ENCODE results near the gene TFPT.
"Not testable (repeated sequence)": the region's sequence is repeated elsewhere in the genome, so short reads cannot be mapped to it uniquely, and the experiment has no call there.

Gene TFPT

DNA sequence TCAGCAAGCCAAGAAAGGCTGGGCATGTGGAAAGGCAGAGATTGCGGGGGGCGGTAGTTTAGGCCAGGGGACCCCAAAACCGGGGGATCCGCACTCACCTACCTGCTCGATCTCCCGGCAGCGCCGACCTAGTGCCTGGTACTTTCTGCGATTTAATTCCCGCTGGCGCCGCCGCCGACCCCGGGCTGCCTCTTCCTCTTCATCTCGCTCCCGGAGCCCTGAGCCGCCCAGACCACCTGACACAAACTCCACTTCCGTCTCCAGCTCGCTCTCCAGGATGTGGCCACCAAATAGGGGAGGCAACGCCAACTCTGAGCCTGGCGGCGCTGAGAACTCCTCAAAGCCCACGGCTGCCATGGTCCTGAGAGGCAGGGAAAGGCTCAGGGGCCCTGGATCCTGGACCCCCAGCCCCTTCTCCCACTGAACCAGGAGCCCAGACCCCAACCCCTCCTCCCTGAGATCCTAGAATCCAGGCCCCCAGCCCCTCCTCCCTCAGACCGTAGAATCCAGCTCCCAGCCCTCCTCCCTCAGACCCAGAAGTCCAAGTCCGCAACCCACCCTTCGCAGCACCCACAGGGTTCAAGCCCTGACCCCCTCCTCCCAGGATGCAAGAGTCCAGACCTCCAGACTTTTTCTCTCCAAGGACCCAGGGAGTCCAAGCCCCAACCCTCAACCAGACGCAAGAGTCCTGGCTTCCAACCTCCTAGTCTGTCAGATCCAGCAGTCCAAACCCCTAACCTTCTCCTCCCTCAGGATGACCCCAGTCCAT, 933 bp downstream of the TFPT start:
- peak in 7 of 14 donors; percentile 10 to 65 (median 19) for DNase-seq

DNA sequence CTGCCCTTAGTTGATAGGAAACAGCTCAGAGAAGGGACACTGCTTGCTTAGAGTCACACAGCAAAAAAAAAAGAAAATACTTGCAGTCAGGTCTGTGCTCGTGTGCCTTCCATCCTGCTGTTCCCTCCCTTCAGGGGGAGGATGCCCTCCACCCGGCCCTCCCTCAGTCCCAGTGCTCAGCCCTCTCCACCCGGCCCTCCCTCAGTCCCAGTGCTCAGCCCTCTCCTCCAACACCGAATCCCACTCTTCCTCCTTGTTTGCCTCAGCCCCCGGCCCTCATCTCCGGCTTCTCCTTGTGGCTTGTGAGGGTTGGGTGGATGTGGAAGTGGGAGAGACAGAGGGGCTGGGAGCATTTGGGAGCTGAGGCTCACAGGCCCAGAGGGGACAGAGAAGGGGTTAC, 5.8 kb downstream of the TFPT start:
- no peak for DNase-seq

DNA sequence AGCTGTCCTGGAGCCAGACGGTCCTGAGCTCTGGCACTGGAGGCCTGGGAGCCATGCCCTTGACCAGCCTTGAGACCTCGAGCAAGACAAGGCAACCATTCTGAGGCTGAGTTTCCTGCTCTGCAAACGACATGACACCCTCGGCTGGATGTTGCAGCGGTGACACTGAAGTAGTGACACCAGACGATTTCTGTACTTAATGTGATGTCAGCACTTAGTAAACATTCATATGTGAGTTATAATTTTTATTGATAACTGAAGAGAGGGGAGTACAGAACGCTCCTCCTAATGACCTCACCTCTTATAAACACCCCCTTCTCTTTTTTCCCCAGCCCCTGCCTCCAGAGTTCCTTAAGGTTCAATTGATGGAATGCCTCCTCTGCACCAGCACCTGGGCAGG, 7.0 kb downstream of the TFPT start:
- DNase-seq: no peak

- no peak for DNase-seq
Measured at GRCh38 chr19:54107876-54108490, 7.5 kb downstream of the TFPT start.

- no peak for DNase-seq
Measured at GRCh38 chr19:54106716-54107115, 8.7 kb downstream of the TFPT start.

DNA sequence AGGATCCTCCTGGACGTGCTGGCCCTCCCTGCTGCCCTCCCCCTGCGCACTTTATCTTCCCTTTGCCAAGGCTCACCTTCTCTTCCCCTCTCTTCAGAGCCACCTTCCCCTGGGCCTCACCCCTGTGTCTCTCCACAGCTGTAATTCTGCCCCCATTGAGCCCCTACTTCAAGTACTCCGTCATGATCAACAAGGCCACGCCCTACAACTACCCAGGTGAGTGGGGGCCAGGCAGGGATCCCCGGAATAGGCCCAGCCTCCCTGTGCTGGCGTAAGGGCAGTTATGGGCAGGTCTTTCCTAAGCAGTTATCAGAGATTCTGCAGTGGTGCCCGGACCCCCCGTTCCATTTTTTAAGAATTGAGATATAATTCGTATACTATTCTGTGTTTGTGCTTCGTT, 9.7 kb downstream of the TFPT start:
- DNase-seq: no peak

GRCh38 chr19:54104998-54105715, 10.3 kb downstream of the TFPT start:
- no peak for DNase-seq

DNA sequence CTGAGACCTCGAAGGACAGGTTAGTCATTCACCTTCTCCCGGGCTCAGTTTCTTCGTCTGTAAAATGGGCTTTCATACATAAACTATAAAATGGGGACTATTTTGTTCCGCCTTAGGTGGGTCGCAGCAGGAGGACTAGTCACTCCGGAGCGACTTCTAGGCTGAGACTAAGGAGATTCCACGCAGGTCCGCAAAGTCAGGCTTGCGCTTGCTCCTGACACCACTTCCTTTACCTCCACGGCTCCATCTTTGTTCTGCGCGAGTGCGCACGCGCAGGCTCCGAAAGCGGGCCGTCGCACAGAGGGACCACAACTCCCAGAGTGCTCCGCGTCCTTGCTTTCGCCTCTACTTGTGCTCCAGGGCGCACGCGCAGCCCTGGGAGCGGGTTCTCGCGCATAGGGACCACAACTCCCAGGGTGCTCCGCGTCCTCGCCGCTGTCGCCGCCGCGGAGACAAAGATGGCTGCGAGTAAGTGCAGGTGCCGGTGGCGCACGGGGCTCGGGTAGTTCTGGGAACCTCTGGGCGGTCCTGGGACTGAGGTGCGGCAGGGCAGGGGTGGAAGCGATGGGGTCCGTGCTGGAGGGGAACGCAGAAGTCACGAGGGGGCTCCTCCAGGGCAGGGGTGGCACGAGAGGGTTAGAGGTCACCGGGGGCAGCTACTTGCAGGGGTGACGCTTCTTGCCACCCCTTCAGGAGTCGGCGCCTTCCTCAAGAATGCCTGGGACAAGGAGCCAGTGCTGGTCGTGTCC, 12.9 kb downstream of the TFPT start, which contains the start of gene NDUFA3:
Gene NDUFA3, plus strand, starts transcription at position 435 of the 749 bp plus-strand sequence. Its CDS starts 24 bp downstream, at position 459.
- peak; percentile 75 to 98 (median 96) for DNase-seq

DNA sequence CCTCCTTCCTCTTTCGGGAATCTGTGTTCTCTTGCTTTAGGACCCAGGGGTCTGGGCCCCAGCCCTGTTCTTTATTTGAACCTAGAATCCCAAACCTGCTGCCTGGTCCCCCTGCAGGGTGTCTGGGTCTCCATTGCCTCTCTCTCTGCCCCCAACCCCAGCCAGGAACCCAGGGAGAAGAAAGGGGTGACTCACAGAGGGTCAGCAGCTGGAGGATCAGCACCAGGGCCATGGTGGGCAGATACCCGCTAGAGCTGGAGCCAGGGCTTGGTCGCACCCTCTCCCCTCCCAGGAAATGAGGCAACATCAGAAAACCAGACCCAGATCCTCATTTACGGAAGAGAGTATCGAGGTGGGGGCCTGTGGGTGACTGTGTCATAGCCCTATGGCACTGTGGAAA, 14.9 kb downstream of the TFPT start, which contains the start of gene OSCAR:
Gene OSCAR, minus strand, starts transcription at position 243 of the 400 bp plus-strand sequence. Its CDS starts 11 bp downstream, at position 232.
- peak in 5 of 14 donors; percentile 5 to 37 (median 11) for DNase-seq

DNA sequence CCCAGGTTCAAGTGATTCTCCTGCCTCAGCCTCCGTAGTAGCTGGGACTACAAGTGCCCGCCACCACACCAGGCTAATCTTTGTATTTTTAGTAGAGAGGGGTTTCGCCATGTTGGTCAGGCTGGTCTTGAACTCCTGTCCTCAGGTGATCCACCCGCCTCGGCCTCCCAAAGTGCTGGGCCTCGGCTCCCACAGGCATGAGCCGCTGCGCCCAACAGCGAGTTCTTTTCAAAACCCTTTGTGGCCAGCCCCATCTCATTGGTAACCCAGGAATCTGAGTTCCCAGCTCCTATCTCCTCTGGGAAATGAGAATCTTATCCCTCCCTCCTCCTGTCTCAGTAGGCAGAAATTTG, 15.6 kb downstream of the TFPT start:
- DNase-seq: not testable (repeated sequence)

DNA sequence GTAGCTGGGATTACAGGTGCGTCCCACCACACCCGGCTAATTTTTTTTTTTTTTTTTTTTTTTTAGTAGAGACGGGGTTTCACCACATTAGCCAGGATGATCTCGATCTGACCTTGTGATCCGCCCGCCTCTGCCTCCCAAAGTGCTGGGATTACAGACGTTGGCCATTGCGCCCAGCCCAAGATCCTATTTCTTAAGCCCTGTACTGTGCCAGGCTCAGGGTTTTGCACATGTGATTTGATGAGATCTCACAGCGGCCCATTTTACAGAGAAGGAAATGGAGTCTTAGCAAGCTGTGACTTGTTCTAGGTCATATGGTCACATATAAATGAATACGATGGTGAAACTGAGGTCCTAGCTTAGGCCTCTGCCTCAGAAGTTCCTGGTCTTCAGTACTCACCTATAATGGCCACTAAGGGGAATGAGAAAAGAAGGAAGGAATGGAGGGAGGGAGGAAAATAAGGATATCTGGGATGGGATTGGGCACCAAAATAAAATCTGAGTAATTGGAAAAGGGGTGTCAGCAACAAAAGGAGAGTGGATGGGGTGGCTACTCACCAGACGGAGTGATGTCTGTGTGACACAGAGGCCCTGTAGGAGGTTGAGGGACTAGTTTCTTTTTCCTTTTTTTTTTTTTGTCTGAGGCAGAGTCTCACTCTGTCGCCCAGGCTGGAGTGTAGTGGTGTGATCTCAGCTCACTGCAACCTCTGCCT, 16.1 kb downstream of the TFPT start:
- no peak for DNase-seq

GRCh38 chr19:54096617-54097106, 18.8 kb downstream of the TFPT start:
- no peak for DNase-seq

DNA sequence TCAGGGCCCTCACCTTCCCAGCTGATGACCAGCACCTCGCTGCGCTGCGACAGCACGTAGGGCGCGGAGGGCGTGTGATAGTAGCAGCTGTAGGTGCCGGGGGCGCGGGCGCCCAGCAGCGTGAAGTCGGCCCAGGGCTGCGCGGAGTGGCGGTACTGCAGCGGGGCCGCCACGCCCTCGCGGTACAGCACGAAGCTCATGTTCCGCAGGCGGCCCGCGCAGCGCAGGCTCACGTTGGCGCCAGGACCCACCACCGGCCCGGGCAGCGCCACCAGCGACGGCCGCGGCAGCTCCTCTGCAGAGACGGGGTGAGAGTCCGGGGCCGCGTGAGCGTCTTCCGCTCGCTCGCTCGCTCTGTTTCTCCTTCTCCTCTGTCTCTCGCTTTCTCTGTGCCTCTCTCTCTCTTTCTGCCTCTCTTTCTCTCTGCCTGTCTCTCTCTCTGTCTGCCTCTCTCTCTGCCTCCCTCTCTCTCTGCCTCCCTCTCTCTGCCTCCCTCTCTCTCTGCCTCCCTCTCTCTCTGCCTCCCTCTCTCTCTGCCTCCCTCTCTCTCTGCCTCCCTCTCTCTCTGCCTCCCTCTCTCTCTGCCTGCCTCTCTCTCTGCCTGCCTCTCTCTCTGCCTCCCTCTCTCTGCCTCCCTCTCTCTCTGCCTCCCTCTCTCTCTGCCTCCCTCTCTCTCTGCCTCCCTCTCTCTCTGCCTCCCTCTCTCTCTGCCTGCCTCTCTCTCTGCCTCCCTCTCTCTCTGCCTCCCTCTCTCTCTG, 19.4 kb downstream of the TFPT start:
- DNase-seq: not testable (repeated sequence)

DNA sequence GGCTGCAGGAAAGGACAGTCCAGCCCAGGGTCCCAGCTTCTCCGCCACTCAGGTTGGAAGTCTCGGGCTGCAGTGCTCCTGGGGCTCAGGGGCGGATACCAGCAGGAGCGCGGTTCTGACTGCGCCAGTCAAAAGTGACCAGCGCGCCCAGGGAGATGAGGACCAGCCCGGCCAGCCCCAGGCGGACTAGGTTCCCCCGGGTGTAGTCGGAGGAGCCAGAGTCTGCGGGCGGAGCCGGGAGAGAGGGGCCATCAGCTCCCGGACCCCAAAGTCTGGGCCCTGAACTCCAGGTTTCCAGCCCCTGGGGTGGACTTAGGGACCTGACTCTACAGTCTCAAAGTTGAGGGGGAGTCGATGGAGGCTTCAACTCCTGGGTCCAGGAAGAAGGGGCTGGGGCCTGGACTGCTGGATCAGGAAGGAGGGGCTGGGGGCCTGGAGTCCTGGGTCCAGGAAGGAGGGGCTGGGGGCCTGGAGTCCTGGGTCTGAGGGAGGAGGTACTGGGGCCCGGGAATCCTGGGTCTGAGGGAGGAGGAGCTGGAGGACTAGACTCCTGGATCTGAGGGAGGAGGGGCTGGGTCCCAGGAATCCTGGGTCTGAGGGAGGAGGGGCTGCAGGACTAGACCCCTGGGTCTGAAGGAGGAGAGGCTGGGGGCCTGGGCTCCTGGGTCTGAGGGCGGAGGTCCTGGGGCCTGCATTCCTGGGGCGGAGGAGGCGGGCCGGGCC, 20.2 kb downstream of the TFPT start:
- no peak for DNase-seq

- no peak for DNase-seq
Measured at GRCh38 chr19:54094426-54095000, 20.9 kb downstream of the TFPT start.

- DNase-seq: no peak
Measured at GRCh38 chr19:54084410-54084809, 31.0 kb downstream of the TFPT start.

- DNase-seq: no peak
Measured at GRCh38 chr19:54081032-54081431, 34.4 kb downstream of the TFPT start, which contains the start of gene TARM1. Gene TARM1 (minus strand): TSS chr19:54081365. CDS start chr19:54081340, 25 bp downstream.

DNA sequence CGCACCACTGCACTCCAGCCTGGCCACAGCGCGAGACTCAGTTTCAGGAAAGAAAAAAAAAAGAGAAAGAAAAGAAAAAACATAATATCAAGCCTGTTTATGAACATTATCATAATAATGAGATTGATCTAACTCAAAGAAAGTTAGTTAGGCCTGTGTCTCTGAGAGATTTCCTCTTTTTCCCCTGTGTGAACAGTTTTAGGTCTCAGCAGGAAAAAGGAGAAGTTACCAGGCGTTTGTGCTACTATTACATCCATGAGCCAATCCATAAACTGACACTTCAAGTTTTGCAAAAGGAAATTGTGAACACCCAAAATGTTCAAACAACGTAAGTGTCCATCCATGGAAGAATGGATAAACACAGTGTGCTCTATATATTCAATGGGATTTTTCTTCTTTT, 38.1 kb downstream of the TFPT start:
- no peak for DNase-seq

GRCh38 chr19:54074851-54075250, 40.6 kb downstream of the TFPT start:
- DNase-seq: no peak

DNA sequence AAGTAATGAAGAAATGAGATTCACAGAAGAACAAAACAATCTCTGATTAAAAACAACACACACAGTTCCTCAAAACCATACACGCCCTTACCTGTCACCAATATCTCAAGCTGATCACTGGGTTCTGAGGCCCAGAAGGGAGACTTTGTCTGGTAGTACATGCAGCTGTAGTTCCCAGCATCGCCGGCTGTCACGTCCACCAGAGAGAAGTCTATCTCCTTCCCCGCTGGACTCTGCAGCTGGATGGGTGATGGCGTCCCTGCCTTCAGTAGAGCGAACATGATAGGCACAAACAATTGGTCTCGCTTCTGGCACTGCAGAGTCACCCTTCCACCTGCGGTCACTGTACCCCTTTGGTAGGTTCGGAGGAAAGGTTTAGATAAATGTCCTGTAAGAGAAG, 41.6 kb downstream of the TFPT start:
- DNase-seq: no peak
